ENCODE results near the gene BCL7C.

DNA sequence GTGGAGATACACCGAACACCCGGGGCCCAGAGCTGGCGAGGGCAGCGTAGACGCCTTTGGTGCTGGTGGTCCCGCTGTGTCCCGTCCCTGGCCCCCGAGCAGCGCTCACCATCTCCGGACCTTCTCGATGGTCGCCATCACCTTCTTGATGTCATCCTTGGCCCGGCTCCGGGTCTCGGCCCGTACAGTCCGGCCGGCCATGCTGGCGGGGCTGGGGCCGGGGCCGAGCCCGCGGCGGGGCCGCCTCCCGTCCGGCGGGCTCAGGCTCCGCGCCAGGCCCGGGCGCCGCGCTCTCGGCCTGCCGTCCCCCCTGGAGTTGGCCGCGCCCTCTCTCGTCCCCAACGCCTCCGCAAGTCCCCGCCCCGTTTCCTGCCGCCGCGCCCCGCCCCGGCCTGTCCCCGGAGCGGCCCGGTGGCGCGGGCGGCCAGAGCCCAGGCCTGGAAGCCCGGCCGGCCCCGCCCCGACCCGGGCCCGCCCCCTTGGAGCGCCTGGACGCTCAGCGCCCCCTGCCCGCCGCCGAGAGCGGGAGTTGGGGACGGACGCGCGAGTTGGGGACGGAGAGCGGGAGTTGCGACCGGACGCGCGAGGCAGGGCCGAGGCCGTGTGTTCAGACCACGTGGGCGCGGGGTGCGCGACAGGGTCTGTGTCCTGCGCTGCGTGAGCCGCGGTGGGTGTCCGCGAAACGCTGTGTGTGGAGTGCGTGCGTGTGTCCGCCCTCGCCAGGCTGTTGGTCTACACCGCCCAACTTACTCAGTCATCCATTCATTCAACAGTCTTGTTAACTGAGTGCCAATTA lies at the start of gene BCL7C:
- peak; percentile 21; the same call in 1 of the 2 replicates for TF ChIP-seq POLR2AphosphoS5 (IDR thresholded peaks at IDR 0.05; ENCODE audit: borderline replicate concordance, low read depth, low read length)
- TF ChIP-seq EZH2 (IDR thresholded peaks at IDR 0.05), result no peak
